NCI-H2196 (cell line): ENCODE data around the gene ATP6V1E1.

Source experiments
- DNase-seq: peaks from one replicate; lab custom pipeline; 2025; ENCODE audit not compliant: unreplicated experiment; lab: John Stamatoyannopoulos, UW

Gene ATP6V1E1

DNA sequence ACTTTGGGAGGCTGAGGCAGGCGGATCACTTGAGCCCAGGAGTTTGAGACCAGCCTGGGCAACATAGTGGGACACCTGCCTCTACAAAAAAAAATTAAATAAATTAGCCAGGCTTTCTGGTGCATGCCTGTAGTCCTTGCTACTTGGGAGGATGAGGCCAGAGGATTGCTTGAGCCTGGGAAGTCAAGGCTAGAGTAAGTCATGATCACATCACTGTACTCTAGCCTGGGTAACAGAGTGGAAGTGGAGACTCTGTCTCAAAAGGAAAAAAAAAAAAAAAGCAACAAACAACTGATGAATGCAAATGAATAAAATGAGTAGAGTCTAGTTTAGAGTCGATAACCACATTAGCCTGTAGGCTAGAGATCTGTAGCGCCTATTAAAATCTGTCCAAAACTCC, 6.1 kb upstream of the ATP6V1E1 start:
- no peak for DNase-seq

DNA sequence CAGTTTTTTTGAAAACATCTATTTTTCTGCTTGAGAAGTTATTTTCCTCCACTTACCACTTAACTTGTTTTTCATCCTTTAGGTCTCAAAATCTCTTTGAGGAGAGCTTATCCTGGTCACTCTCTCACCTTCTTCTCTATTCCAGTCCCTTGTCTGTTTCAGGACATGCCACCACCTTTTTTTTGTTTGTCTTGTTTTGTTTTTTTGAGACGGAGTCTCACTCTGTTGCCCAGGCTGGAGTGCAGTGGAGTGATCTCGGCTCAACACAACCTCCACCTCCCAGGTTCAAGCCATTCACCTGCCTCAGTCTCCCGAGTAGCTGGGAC, 5.4 kb upstream of the ATP6V1E1 start:
- DNase-seq: no peak

DNA sequence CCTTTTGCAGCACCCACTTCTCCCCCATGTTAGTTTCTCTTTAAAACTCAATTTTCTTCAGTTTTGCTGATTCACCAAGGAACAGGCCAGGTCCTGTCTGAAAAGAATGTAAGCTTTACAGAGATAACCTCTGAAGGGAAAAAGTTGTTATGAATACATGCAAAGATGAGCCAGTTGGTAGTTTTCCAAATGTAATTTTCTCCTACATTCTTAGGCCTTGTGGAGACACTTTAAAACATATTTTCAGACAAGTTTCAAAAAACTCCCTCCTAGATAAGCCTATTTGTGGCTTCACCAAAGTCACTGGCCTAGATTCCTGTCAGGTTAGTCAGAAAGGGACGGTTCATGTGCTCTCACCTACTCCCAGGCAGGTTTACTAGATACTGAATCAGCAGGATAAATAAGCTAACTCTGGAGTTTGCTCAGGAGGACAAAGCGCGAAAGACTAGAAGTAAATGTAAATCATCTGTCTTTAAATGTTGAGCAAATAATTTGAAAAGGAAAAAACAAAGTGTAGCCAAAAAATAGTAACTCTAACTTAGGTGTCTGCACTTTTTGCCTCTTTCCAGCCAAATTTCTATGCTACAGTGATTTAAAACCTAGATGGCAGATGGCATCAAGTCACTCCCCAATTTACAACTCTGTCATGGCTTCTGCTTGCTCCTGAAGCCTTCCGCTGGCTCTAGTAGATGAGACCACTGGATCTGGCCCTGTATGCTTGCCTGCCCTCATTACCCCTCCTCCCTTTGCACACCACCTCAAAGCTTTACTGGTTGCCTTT, 4.9 kb upstream of the ATP6V1E1 start:
- peak; percentile 26 for DNase-seq

DNA sequence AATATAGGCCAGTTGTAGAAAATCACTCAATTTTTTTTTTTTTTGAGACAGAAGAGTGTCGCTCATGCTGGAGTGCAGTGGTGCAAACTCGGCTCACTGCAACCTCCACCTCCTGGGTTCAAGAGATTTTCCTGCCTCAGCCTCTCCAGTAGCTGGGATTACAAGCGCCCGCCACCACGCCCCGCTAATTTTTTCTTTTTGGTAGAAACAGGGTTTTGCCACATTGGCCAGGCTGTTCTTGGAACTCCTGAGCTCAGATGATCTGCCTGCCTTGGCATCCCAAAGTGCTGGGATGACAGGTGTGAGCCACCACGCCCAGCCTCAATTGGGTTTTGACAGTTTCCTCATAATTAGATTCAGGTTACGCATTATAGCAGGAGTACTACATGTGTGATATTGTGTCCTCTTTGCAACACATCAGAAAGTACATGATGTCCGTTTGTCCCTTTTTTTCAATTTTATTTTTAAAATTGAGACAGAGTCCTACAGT, 2.6 kb upstream of the ATP6V1E1 start:
- DNase-seq: no peak

DNA sequence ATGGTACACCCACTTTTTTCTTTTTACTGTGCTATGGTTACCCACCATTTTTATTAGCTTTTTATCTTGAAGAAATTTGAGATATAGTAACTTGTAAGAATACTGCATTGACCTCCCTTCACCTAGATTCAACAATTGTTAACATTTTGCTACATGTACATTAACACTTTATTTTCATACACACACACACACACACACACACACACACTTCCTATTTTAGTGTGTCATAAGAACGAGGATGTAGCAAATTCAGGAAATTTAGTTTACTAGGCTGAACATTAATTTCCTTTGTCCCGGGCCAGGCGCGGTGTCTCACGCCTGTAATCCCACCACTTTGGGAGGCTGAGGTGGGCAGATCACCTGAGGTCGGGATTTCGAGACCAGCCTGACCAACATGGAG, 1.1 kb upstream of the ATP6V1E1 start:
- no peak for DNase-seq

DNA sequence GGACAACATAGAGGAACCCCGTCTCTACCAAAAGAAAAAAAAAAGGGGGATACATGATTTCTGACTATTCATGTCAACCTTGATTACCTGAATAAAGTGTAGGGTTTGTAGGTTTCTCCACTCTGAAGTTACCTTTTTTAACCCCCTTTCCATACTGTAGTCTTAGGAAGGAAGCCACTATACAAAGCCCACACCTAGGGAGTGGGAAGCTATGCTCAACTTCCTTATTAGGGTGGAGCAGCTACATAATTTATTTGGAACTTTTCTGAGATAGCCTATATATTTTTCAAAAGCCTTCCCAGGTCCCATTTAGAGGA, 582 bp upstream of the ATP6V1E1 start:
- DNase-seq: no peak

DNA sequence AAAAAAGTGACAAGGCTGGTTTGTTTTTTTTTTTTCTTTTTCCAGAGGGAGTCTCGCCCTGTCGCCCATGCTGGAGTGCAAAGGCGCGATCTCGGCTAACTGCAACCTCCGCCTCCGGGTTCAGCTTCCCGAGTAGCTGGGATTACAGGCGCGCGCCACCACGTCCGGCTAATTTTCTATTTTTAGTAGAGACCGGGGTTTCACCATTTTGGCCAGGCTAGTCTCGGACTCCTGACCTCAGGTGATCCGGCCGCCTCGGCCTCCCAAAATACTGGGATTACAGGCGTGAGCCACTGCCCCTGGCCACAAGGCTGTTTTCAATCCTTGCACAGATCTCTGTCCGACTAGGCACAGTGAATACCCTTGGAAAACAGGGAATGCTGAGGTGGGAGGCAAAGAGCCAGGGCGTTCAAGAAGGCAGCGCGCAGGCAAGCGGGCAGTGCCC, 566 bp downstream of the ATP6V1E1 start:
- no peak for DNase-seq

DNA sequence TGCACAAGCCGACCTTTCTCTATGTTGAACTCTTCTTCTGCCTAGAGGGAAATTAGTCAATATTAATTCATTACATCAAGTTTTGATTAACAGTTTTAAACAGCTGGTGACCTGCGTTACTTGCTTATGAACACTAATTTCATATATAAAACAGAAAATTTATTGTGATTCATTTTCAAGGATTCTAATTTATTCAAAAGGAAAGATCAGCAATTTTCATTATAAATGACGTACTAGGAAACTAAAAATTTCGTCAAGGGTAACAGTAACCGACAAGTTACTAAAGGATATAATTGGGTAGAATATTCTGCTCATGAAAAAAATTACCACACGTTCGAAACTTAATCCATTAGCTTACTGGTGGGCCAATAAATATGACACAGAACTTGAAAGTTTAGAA, 15.3 kb downstream of the ATP6V1E1 start:
- no peak for DNase-seq

DNA sequence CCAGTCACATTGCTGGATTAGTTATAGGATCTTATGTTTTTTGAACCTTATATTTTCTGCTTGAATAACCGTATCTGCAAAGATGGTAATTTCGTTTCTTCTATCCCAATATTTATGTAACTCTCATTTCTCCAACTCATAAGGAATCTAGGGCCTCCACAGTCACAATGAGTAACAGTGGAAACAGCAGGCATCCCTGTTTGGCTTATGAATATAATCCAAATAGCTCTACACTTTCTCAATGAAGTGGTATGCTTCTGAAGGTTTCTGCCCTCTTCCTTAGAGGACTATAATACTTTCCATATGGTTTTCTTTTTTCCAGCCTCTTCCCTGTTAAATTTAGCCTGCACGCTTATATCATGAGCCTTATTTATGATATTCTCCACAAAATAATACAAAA, 16.5 kb downstream of the ATP6V1E1 start:
- DNase-seq: no peak

DNA sequence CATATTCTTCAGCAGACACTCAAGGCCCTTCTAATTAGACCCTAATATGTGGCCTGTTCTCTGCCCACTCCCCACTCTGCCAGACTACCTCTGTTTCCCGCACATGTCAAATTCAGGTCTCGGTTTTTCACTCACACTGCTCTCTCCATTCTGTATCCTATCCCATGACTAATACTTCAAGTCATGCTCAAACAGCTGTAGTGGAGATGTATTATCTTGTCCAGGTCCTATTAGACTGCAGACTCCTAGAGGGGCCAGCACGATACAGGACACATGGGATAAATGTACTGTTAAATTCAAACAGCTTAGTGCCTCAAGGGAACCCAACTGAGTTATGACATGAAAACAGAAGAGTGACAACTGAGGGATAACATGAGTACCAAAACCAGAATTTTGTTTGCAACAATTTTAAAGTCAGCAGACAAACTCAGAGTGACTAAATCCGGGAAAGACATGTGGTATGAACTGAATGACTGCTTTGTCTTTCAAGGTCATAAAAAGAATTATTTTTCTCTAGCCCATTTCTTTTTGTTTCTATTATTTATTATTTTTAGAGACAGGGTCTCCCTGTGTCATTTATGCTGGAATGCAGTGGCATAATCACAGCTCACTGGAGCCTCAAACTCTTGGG, 20.5 kb downstream of the ATP6V1E1 start:
- no peak for DNase-seq

DNA sequence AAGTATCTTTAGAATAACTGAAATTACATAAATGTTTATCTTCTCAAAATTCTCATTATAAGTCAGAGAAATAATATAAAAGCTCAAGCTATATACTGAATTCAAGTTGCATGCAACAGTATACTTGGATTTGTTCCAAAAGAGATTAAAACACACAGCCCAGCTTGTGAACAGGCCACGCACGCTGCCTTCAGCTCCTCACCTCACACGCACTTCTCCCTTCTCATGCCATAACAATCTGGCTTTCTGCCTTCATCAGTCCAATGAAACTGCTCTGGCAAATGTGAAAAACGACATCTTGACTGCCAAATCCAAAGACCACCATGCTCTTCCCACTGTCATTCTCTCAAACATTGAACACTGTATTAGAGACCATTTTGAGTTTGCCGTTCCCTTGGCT, 22.1 kb downstream of the ATP6V1E1 start:
- DNase-seq: no peak

DNA sequence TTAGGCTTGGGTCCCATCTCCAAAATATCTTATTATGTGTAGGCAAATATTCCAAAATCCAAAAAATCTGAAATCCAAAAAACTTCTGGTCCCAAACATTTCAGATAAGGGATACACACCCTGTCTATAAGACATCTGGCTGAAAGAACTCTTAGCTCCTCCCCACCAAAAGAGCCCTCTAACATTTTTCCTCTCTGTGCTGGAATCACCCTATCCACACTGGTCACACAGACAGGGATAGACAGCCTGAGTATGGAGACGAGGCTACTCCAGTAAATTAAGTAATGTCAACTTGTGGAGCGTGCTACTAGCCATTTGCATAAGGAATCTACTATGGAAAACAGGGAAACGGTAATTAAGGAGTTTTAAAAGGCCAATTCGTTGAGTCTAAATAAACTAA, 24.9 kb downstream of the ATP6V1E1 start:
- no peak for DNase-seq

DNA sequence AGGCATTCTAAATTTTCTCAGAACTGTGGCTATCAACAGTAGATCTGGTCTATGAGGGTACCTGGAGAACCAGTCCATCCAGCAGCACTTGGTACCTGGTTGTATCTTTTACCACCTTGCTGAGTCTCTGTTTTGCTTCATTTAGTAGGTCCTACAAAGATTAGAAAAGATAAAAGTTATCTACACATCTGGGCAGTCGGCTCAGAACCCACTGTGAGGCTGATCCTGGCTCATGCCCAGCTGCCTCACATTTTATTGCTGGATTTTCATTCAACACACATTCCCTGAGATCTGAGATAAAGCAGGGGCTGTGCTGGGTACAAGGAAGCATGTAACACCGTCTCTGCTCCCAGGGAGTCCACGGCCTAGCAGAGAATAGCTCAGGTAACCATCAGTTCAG, 27.5 kb downstream of the ATP6V1E1 start:
- DNase-seq: no peak

DNA sequence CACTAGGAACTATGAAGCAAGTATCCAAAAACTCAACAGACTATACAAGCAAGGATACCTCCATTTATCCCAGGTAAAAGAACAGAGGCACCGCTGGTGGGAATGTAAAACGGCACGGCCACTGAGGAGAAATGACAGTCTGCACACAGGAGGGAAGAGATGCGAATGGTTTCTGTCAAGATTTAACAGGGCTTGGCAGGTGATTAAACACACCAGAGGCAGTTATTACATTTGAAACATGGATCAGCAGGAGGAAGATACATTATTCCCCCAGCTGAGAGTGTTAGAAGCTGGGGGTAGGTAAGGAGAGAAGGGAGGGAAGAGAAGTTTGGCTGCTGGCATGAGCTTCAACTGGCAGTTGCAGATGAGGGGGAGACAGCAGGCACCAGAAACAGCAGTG, 30.2 kb downstream of the ATP6V1E1 start:
- DNase-seq: no peak

DNA sequence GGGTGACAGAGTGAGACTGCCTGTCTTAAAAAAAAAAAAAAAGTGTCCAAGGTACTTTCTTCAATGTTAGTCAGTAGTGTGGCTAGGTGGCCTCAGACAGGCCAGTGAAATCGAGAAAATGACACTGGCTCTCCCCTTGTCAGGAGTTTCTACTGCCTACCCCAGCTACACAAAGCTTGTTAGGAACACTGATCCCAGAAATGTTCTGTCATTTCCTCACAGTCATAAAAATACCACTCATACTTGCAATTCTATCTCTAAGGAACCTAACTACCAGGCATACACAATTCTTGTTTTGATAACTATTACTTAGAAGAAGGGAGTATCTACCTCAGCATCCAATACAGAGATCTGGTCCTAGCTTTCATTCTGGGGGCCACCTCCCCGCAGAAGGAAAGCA, 31.3 kb downstream of the ATP6V1E1 start:
- no peak for DNase-seq

DNA sequence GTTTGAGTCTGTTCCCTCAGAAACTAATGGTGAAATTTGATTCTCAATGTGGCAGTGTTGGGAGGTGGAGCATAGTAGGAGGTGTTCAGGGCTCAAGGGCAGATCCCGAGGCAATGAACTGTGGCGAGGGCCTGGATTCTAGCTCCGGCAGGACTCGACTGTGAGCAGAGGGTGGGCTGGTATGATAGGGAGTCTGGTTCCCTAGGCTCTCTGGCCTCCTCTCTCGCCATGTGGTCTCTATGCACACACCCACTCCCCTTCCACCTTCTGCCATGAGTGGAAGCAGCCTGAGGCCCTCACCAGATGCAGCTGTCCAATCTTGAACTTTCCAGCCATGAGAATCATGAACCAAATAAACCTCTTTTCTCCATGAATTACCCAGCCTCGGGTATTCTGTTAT, 32.3 kb downstream of the ATP6V1E1 start:
- DNase-seq: no peak

DNA sequence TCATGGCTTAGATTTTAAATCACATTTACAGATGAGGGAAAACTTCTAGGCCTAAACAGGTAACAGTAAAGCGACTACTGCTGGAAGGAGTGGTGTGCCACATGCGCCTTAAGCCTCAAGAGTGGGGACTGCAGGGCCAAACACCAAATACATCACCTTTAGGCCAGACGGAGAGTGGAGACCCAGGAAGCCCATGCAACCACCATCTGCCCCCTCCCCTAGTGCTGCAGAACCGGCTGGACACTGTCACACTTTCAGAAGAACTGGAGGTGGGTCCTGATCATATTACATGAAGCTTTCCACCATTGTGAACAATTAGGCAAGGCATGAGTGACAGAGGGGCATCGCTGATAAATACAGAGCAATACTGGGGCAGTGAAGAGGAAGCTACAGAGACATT, 36.3 kb downstream of the ATP6V1E1 start:
- no peak for DNase-seq

DNA sequence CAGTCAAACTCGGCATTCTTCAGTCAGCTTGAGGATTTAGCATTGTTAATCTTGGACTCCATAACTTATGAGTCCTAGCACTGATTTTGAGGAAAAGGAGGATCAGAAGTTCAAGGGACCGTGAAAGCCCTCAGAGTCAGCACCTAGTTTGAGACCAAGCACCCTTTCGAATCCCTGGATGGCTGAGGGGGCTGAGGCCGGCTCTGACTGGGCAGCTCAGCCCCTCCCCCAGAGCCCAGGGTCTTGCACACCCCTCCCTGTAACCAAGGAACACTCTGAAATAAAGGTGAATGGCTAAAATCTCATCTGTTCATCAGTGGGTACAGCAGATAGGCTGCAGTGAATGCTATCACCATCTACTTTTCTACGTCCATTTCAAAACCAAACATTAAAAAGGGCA, 38.0 kb downstream of the ATP6V1E1 start:
- no peak for DNase-seq

DNA sequence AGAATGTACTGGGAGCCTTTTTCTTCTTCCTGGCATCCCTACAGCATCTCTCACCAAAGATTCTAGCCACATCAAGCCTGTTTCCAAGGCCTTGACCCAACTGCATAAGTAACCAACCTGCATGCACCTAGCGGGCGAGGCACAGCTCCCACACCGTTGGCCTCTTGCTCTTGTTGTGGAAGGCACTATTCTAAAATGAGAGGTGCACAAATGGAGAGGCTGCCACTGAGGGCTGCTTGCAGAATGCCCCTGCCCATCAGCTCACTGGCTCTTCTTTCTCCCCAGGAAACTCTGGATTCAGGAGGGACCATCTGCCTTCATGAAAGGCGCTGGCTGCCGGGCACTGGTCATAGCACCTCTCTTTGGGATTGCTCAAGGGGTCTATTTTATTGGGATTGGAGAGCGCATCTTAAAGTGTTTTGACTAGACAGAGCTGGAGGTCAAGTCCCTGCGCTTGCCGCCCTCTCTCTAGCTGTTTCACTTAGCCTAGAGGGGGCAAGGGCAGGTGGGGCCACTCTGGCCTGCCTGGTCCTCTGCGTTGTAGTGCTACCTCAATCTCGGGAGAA, 38.7 kb downstream of the ATP6V1E1 start:
- no peak for DNase-seq

DNA sequence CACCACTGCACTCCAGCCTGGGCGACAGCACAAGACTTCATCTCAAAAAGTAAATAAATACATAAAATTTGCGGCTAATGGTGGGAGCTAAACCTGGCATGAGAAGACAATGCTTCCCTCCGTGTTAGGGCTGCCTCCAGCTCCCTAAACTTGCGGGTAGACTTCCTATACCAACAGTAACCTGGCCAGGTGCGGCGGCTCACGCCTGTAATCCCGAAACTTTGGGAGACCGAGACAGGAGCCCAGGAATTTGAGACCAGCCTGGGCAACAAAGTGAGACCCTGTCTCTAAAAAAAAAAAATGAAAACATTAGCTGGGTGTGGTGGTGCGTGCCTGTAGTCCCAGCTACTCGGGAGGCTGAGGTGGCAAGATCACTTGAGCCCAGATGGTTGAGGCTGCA, 39.9 kb downstream of the ATP6V1E1 start:
- no peak for DNase-seq

DNA sequence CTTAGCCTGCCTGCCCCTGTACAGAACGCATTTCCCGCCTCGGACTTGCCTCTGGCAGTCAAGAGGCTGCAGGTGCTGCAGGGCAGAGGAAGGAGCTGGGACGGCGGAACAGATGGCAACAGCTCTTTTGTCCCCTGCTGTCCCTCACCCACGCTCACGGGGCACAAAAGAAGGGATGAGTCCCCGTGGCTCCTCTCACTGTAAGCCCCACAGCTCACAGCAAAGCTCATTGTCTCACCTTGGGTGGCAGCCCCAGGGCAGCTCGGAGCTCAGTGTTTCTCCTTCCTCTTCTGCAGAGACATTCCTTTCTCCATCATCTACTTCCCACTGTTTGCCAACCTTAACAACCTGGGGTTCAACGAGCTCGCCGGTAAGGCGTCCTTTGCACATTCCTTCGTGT, 40.9 kb downstream of the ATP6V1E1 start:
- DNase-seq: no peak

DNA sequence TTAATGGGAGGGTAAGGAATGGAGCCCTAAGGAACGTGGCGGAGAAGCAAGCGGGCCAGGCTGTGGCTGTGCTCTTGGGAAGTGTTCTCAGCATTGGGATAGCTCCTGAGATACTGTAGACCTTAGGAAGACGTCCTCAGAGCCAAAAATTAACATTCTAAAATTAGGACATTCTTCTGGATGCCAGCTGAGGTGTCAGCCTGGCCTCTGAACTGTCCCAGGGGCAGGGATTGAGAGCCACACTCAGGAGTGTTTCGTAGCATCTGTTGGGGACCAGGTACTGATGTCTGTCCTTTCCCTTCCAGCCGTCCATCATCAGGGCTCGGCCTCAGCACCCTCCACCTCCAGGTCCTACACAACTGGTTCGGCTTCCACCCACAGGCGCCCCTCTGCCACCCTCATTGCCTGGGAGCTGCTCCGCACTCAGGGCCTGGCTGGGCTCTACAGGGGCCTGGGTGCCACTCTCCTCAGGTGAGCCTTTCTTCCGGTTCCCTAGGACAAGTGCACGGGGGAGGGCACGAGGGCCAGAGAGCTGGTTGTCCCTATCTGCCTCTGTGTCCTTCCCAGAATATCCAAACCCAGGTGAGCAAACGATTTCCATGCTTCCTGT, 41.6 kb downstream of the ATP6V1E1 start:
- no peak for DNase-seq
